Nephron (organoid): ENCODE results near the gene FADS6.

ENCODE experiments used
- H3K27ac Mint-ChIP-seq, 3 experiments: 2 replicates each; pipeline ENCODE4 v1.8.0; 2020; ENCODE audit warnings: mixed read lengths in 3 of 3, mild to moderate bottlenecking in 2 of 3, moderate library complexity in 1 of 3
- H3K27me3 Mint-ChIP-seq: 2 replicates; pipeline ENCODE4 v1.8.0; 2021; ENCODE audit warnings: low read depth, mild to moderate bottlenecking, moderate library complexity, mixed read lengths
- H3K36me3 Mint-ChIP-seq: 2 replicates; pipeline ENCODE4 v1.8.0; 2020; ENCODE audit warnings: low read depth, mixed read lengths
- H3K4me1 Mint-ChIP-seq: 2 replicates; pipeline ENCODE4 v1.8.0; 2020; ENCODE audit warnings: mixed read lengths
- H3K4me3 Mint-ChIP-seq, 3 experiments: 2 replicates each; pipeline ENCODE4 v1.8.0; 2020; ENCODE audit warnings: mild to moderate bottlenecking in 3 of 3, mixed read lengths in 3 of 3, moderate library complexity in 2 of 3
- H3K9me3 Mint-ChIP-seq: 2 replicates; pipeline ENCODE4 v1.8.0; 2020; ENCODE audit warnings: mixed read lengths
- CTCF ChIP-seq, 3 experiments: fragments of 200-600 bp; sonication (generic); IDR thresholded peaks; one replicate each; pipeline ENCODE4 v1.5.0; 2021; ENCODE audit warnings: antibody characterized with exemption in 3 of 3; ENCODE audit not compliant: unreplicated experiment in 3 of 3

FADS6 gene

GRCh38 chr17:74830861-74831260 lies 62.6 kb downstream of the FADS6 start:
- no peak overlapping the region for H3K4me3 Mint-ChIP-seq
- H3K27ac Mint-ChIP-seq = no peak overlapping the region
- peaks cover 13% of the 10 kb centered on the region for H3K27me3 Mint-ChIP-seq
- no peaks in the 10 kb centered on the region for H3K9me3 Mint-ChIP-seq
- peaks cover 13% of the 10 kb centered on the region for H3K36me3 Mint-ChIP-seq
- no peak for TF ChIP-seq CTCF (IDR thresholded peaks at IDR 0.05; ENCODE audit: unreplicated experiment in 3 of 3)
- H3K4me1 Mint-ChIP-seq = no peaks in the 10 kb centered on the region

DNA sequence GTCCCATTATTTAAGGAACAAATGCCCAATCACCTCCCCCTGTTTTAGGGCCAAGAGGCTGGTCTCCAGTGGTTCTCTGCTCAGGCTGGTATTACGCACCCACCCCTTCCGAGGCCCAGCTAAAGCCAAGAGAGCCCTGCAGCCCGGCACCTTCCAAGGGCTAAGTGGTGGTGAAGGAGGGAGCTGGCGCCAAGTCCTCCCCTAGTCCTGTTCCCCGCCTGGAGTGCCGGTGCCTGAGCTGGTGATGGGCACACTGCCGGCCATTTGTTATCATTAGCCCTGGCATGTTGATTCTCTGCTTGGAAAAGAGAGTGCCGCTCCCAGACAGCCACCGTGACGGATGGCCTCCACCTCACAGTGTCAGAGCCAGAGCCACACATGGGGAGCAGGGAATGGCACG lies 65.6 kb downstream of the FADS6 start:
- no peak overlapping the region for H3K4me3 Mint-ChIP-seq
- H3K36me3 Mint-ChIP-seq = peaks cover 12% of the 10 kb centered on the region
- H3K27ac Mint-ChIP-seq = no peak overlapping the region
- H3K4me1 Mint-ChIP-seq = peaks cover 10% of the 10 kb centered on the region
- H3K27me3 Mint-ChIP-seq = peaks cover 5% of the 10 kb centered on the region
- H3K9me3 Mint-ChIP-seq = no peaks in the 10 kb centered on the region
- TF ChIP-seq CTCF (IDR thresholded peaks at IDR 0.05; ENCODE audit: unreplicated experiment in 3 of 3) = no peak
